Progenitor cell of endocrine pancreas (in vitro differentiated cells): ENCODE data around the gene PACS1. TPM values are rescaled to one million over a fixed set of nuclear protein-coding genes. Genes with fewer than 3 reads are reported as not detected.
"Not testable (repeated sequence)": the region's sequence is repeated elsewhere in the genome, so short reads cannot be mapped to it uniquely, and the experiment has no call there.

ENCODE experiments used
- DNase-seq: peaks from one replicate; pipeline ENCODE4 v3.0.0; 2021; ENCODE audit warnings: low spot score; ENCODE audit not compliant: unreplicated experiment
- H3K27ac Mint-ChIP-seq: 2 replicates; pipeline ENCODE4 v1.8.0; 2021; ENCODE audit warnings: mild to moderate bottlenecking, moderate library complexity, mixed read lengths
- H3K27me3 Mint-ChIP-seq: 2 replicates; pipeline ENCODE4 v1.8.0; 2021; ENCODE audit warnings: mixed read lengths
- H3K36me3 Mint-ChIP-seq: 2 replicates; pipeline ENCODE4 v1.8.0; 2022; ENCODE audit warnings: mixed read lengths; ENCODE audit not compliant: insufficient read depth
- H3K4me1 Mint-ChIP-seq: 2 replicates; pipeline ENCODE4 v1.8.0; 2021; ENCODE audit warnings: low read depth, mixed read lengths
- H3K4me3 Mint-ChIP-seq: 2 replicates; pipeline ENCODE4 v1.8.0; 2021; ENCODE audit warnings: low read depth, mild to moderate bottlenecking, moderate library complexity, mixed read lengths
- H3K9me3 Mint-ChIP-seq: 2 replicates; pipeline ENCODE4 v1.8.0; 2021; ENCODE audit warnings: low read depth, mixed read lengths
- CTCF ChIP-seq: fragments of 200-600 bp; sonication (generic); IDR thresholded peaks from one replicate; pipeline ENCODE4 v1.5.0; 2021; ENCODE audit warnings: antibody characterized with exemption, mild to moderate bottlenecking; ENCODE audit not compliant: unreplicated experiment
- total RNA-seq: library from RNA; stranded (reverse); gene quantifications from 2 replicates; pipeline ENCODE4 v1.2.1, GENCODE V29; 2021

PACS1 gene
- total RNA-seq, 1 donor from 2014 or later, result 72.3 TPM

GRCh38 chr11:66247295-66247694 is 177.2 kb downstream of the PACS1 start:
- H3K4me3 Mint-ChIP-seq, result no peak overlapping the region
- no peak for TF ChIP-seq CTCF
- H3K4me1 Mint-ChIP-seq, result no peaks in the 10 kb centered on the region
- no peaks in the 10 kb centered on the region for H3K9me3 Mint-ChIP-seq
- no peaks in the 10 kb centered on the region for H3K27me3 Mint-ChIP-seq
- no peak for DNase-seq
- H3K27ac Mint-ChIP-seq, result no peak overlapping the region
- peaks cover 11% of the 10 kb centered on the region for H3K36me3 Mint-ChIP-seq

GRCh38 chr11:66247801-66248200 is 177.7 kb downstream of the PACS1 start:
- H3K27me3 Mint-ChIP-seq, result no peaks in the 10 kb centered on the region
- no peak for DNase-seq

GRCh38 chr11:66248903-66249302 is 178.8 kb downstream of the PACS1 start:
- H3K4me3 Mint-ChIP-seq, result no peak overlapping the region
- TF ChIP-seq CTCF, result no peak
- H3K27me3 Mint-ChIP-seq, result no peaks in the 10 kb centered on the region
- H3K36me3 Mint-ChIP-seq, result peaks cover 11% of the 10 kb centered on the region
- H3K4me1 Mint-ChIP-seq, result no peaks in the 10 kb centered on the region
- no peak for DNase-seq
- H3K27ac Mint-ChIP-seq, result no peak overlapping the region
- H3K9me3 Mint-ChIP-seq, result no peaks in the 10 kb centered on the region

More at GRCh38 chr11:66247801-66248200, 177.7 kb downstream of the PACS1 start:
- Mint-ChIP-seq H3K9me3 (no peaks in the 10 kb centered on the region), H3K4me1 (no peaks in the 10 kb centered on the region), H3K4me3 (no peak overlapping the region), H3K27ac (no peak overlapping the region), H3K36me3 (peaks cover 11% of the 10 kb centered on the region)
- TF ChIP-seq CTCF, result no peak

- Mint-ChIP-seq H3K4me3 (no peak overlapping the region), H3K4me1 (peaks cover 2% of the 10 kb centered on the region), H3K9me3 (no peaks in the 10 kb centered on the region), H3K36me3 (peaks cover 7% of the 10 kb centered on the region), H3K27ac (no peak overlapping the region), H3K27me3 (no peaks in the 10 kb centered on the region)
- DNase-seq, result no peak
- TF ChIP-seq CTCF, result no peak
Observed at GRCh38 chr11:66251809-66252208, 181.7 kb downstream of the PACS1 start.

- H3K4me1 Mint-ChIP-seq, H3K27ac Mint-ChIP-seq, H3K9me3 Mint-ChIP-seq, H3K36me3 Mint-ChIP-seq, H3K4me3 Mint-ChIP-seq, H3K27me3 Mint-ChIP-seq, DNase-seq: not testable (repeated sequence)
Observed at GRCh38 chr11:66253081-66253480, 183.0 kb downstream of the PACS1 start.

- Mint-ChIP-seq H3K36me3 (peaks cover 11% of the 10 kb centered on the region), H3K4me1 (peaks cover 11% of the 10 kb centered on the region), H3K9me3 (no peaks in the 10 kb centered on the region), H3K27ac (peak overlapping the region; percentile 19), H3K4me3 (peak overlapping the region; percentile 82), H3K27me3 (no peaks in the 10 kb centered on the region)
- peak; percentile 5 for TF ChIP-seq CTCF
- no peak for DNase-seq
Observed at GRCh38 chr11:66258473-66258893, 188.4 kb downstream of the PACS1 start.
